K562 (cell line): Measurements from ENCODE around the gene PHKB. TPM values are rescaled to one million over a fixed set of nuclear protein-coding genes. Genes with fewer than 3 reads are reported as not detected.

ENCODE experiments used
- BMI1 ChIP-seq: fragments of 150-350 bp; IDR thresholded peaks from 2 replicates; pipeline ENCODE4 v1.6.1; 2014; ENCODE audit warnings: low read length
- CC2D1A ChIP-seq: fragments of 450-650 bp; IDR thresholded peaks from 2 replicates; pipeline ENCODE4 v1.6.1; 2017; ENCODE audit warnings: mild to moderate bottlenecking
- HMG20B ChIP-seq: fragments of 250-450 bp; sonication (Bioruptor Pico); IDR thresholded peaks from 2 replicates; pipeline ENCODE4 v1.5.0; 2021; ENCODE audit warnings: mild to moderate bottlenecking
- HNRNPK ChIP-seq: fragments of 200-400 bp; formaldehyde crosslinking; IDR thresholded peaks from one replicate; pipeline ENCODE4 v1.6.1; 2018; ENCODE audit warnings: mild to moderate bottlenecking, low read depth, low read length; ENCODE audit not compliant: poor library complexity, severe bottlenecking
- JUND ChIP-seq, 2 experiments: IDR thresholded peaks; 2 replicates in 1 of 2; 3 replicates in 1 of 2; pipeline ENCODE4 v1.6.1; 2011; ENCODE audit warnings: borderline replicate concordance in 2 of 2, low read depth in 2 of 2, low read length in 2 of 2, improper control_type of control experiment in 1 of 2, missing biosample characterization in 1 of 2, missing genetic modification characterization in 1 of 2, missing genetic modification reagents in 1 of 2
- KLF10 ChIP-seq: fragments of 250-450 bp; sonication (Bioruptor Pico); IDR thresholded peaks from 2 replicates; pipeline ENCODE4 v1.6.1; 2021; ENCODE audit warnings: matching md5 sums
- KLF16 ChIP-seq: IDR thresholded peaks from 2 replicates; pipeline ENCODE4 v1.6.1; 2016; ENCODE audit warnings: antibody characterized with exemption
- SIRT6 ChIP-seq: IDR thresholded peaks from one replicate; pipeline ENCODE4 v1.6.1; 2012; ENCODE audit warnings: low read depth, mild to moderate bottlenecking, control low read depth, inconsistent platforms, low read length, moderate library complexity
- TCF3 ChIP-seq: sonication (generic); formaldehyde crosslinking; IDR thresholded peaks from 2 replicates; pipeline ENCODE4 v1.4.0; 2020; ENCODE audit warnings: mild to moderate bottlenecking, missing genetic modification reagents
- TEAD4 ChIP-seq, 2 experiments: sonication (generic) in 1 of 2; formaldehyde crosslinking in 1 of 2; IDR thresholded peaks; 2 replicates each; pipeline versions ENCODE4 v1.6.1 to v1.8.0; 2012 to 2022; ENCODE audit warnings: borderline replicate concordance in 1 of 2, inconsistent platforms in 1 of 2, low read length in 1 of 2, mild to moderate bottlenecking in 1 of 2, missing genetic modification reagents in 1 of 2
- ZC3H11A ChIP-seq: IDR thresholded peaks from 2 replicates; pipeline ENCODE4 v1.6.1; 2012; ENCODE audit warnings: low read depth, low read length, improper control_type of control experiment
- ZEB2 ChIP-seq: fragments of 450-650 bp; IDR thresholded peaks from 2 replicates; pipeline ENCODE4 v1.6.1; 2016
- ZNF174 ChIP-seq: fragments of 250-450 bp; sonication (Bioruptor Pico); IDR thresholded peaks from 2 replicates; pipeline ENCODE4 v1.4.0; 2020; ENCODE audit warnings: mild to moderate bottlenecking
- ZNF644 ChIP-seq: fragments of 200-800 bp; sonication (Bioruptor generic); IDR thresholded peaks from 2 replicates; pipeline ENCODE4 v1.6.1; 2016; ENCODE audit warnings: low read depth, missing genetic modification characterization, missing compliant biosample characterization
- polyA plus RNA-seq, 8 experiments: library from polyadenylated mRNA; depleted of rRNA in 4 of 8; stranded (reverse) in 5 of 8; unstranded in 3 of 8; fragments of >200 nt; fragmentation: Nextera tagmentation in 2 of 8; fragmentation: Illumina TruSeq in 1 of 8; extraction: Ambion mirVana in 2 of 8; extraction: Trizol in 1 of 8; gene quantifications; 2 replicates each; pipeline versions ENCODE4 v1.2.1 to v1.2.3, GENCODE V29; 2011 to 2014; ENCODE audit warnings: inconsistent platforms in 1 of 8, missing spikeins in 1 of 8
- total RNA-seq, 7 experiments: library from RNA; depleted of rRNA in 6 of 7; stranded (reverse); fragments of >200 nt in 6 of 7; fragmentation: Illumina TruSeq in 2 of 7; extraction: Trizol in 2 of 7; gene quantifications; 2 replicates each; pipeline versions ENCODE4 v1.2.1 to v1.2.3, GENCODE V29; 2011 to 2021; ENCODE audit warnings: low replicate concordance in 1 of 7
- TF ChIP-seq, protein P1 (sequence below): IDR thresholded peaks from 2 replicates; pipeline ENCODE4 v1.6.1; 2012; ENCODE audit warnings: low read depth, low read length, improper control_type of control experiment, borderline replicate concordance
- TF ChIP-seq, protein P2 (sequence below): sonication (generic); formaldehyde crosslinking; IDR thresholded peaks from 2 replicates; pipeline ENCODE4 v1.9.0; 2022; ENCODE audit warnings: mild to moderate bottlenecking, missing genetic modification reagents
- TF ChIP-seq, protein P3 (sequence below): sonication (generic); formaldehyde crosslinking; IDR thresholded peaks from 2 replicates; pipeline ENCODE4 v1.8.0; 2022; ENCODE audit warnings: missing genetic modification reagents, mild to moderate bottlenecking, borderline replicate concordance
- TF ChIP-seq, protein P4 (sequence below): fragments of 250-450 bp; sonication (Bioruptor Pico); IDR thresholded peaks from 2 replicates; pipeline ENCODE4 v1.5.0; 2021; ENCODE audit warnings: mild to moderate bottlenecking, moderate library complexity
- TF ChIP-seq, protein P5 (sequence below): fragments of 250-450 bp; sonication (Bioruptor Pico); IDR thresholded peaks from 2 replicates; pipeline ENCODE4 v1.5.0; 2020; ENCODE audit warnings: mild to moderate bottlenecking, borderline replicate concordance

PHKB gene
- total and polyA plus RNA-seq, 9 of the 15 experiments (the other 6 are each of a cell fraction or from before 2014, with no cell fraction given) = 24.7 to 92.3 (median 67.0) TPM

DNA sequence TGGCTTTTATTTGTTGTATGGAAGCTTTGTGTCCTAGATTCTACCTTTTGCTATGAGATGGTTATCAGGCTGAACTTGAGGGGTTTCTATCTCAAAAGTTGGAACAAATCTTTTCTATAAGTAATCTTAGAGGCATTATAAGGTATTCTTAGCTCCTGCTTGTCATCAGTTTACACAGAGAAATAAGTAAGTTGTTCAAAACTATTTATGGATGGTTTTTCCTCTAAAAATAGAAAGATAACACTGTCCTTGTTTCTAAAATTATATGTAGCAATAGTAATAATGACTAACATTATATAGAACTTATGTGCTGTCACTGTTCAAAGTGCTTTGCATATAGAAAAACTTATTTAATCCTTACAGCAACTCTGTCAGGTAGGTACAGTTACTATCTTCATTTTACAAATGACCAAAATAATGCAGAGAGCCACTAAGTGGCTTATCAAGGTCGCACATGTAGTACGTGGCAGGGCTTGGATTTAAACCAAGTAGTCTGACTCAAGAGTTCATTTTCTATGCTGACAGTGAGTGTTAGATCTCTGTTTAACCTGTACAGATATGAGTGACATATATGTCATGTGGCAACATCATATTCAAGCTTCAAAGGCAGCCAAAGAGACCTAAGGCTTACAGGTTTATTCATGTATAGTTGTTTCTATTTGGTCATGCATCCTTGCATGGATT lies 59.0 kb downstream of the PHKB start (continued):
- TF ChIP-seq HNRNPK = no peak
- TF ChIP-seq, protein P1, sequence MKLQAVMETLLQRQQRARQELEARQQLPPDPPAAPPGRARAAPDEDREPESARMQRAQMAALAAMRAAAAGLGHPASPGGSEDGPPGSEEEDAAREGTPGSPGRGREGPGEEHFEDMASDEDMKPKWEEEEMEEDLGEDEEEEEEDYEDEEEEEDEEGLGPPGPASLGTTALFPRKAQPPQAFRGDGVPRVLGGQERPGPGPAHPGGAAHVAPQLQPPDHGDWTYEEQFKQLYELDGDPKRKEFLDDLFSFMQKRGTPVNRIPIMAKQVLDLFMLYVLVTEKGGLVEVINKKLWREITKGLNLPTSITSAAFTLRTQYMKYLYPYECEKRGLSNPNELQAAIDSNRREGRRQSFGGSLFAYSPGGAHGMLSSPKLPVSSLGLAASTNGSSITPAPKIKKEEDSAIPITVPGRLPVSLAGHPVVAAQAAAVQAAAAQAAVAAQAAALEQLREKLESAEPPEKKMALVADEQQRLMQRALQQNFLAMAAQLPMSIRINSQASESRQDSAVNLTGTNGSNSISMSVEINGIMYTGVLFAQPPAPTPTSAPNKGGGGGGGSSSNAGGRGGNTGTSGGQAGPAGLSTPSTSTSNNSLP = peak; percentile 23; the same call in 1 of the 2 replicates
- no peak for TF ChIP-seq ZNF644
- TF ChIP-seq TCF3 (CRISPR knock-in tag) = peak; percentile 88
- no peak for TF ChIP-seq BMI1
- TF ChIP-seq ZC3H11A = no peak
- no peak for TF ChIP-seq ZNF174 (CRISPR knock-in tag)
- TF ChIP-seq, protein P2, sequence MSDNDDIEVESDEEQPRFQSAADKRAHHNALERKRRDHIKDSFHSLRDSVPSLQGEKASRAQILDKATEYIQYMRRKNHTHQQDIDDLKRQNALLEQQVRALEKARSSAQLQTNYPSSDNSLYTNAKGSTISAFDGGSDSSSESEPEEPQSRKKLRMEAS (CRISPR knock-in tag) = no peak
- TF ChIP-seq, protein P3, sequence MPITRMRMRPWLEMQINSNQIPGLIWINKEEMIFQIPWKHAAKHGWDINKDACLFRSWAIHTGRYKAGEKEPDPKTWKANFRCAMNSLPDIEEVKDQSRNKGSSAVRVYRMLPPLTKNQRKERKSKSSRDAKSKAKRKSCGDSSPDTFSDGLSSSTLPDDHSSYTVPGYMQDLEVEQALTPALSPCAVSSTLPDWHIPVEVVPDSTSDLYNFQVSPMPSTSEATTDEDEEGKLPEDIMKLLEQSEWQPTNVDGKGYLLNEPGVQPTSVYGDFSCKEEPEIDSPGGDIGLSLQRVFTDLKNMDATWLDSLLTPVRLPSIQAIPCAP = no peak
- no peak for TF ChIP-seq ZEB2
- peak; percentile 59; the same call in 1 of the 2 replicates for TF ChIP-seq JUND (IDR thresholded peaks at IDR 0.05; ENCODE audit: borderline replicate concordance, low read depth, low read length)
- TF ChIP-seq JUND (tag; IDR thresholded peaks at IDR 0.05; ENCODE audit: borderline replicate concordance, low read depth, low read length) = peak; percentile 50; the same call in 1 of the 3 replicates
- TF ChIP-seq KLF16 = peak; percentile 53; the same call in 1 of the 2 replicates
- no peak for TF ChIP-seq SIRT6
- no peak for TF ChIP-seq HMG20B (CRISPR knock-in tag)
- peak; percentile 86 for TF ChIP-seq TEAD4 (IDR thresholded peaks at IDR 0.05; ENCODE audit: low read length)
- TF ChIP-seq TEAD4 (CRISPR knock-in tag; IDR thresholded peaks at IDR 0.05; ENCODE audit: borderline replicate concordance) = no peak
- TF ChIP-seq, protein P4, sequence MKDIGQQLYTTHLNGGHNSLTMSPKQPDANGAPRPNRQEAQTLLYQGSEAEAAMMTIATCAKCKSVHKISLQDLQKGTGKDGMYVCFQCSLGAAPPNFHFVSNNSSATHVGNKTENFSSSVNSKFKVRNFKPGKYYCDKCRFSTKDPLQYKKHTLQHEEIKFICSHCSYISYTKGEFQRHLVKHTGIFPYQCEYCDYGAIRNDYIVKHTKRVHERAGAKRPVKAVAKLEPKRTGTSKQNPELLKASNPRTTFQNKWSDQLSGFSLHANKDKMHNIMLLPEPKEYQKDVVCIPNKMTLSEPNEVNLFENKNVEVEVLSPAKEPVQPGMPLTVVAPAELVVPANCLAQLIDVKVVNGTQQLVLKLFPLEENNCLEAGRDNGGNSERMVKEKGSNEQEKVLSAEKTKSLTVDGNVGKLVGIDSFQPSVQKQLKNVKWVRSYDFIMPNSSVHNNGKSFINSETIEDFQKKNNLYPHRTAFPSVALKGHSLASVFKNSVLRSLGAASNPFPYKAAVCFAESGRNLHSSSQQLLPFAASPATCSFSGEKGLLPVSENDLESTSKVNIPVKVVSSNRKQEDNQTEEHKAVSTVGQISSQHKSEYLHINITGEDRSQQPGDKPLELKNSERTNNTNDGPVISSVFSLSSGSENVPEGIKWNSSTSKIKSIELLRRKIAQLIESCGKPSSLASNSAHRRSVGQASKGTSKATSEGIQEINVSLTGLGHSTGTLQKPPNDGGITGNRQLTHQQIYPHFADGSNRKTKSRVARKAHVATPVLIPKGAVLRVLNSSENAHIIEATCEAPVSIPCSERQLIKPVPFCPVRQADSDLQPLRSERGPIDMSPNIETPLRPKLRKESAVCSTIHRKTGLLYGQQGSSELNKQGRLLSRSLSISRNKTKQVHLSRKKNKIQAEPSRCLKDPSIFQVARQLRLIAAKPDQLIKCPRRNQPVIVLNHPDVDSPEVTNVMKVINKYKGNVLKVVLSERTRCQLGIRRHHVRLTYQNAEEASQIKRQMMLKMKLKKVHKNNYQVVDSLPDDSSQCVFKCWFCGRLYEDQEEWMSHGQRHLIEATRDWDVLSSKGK = no peak
- TF ChIP-seq KLF10 (CRISPR knock-in tag) = no peak
- peak; percentile 17; the same call in 1 of the 2 replicates for TF ChIP-seq CC2D1A
- TF ChIP-seq, protein P5, sequence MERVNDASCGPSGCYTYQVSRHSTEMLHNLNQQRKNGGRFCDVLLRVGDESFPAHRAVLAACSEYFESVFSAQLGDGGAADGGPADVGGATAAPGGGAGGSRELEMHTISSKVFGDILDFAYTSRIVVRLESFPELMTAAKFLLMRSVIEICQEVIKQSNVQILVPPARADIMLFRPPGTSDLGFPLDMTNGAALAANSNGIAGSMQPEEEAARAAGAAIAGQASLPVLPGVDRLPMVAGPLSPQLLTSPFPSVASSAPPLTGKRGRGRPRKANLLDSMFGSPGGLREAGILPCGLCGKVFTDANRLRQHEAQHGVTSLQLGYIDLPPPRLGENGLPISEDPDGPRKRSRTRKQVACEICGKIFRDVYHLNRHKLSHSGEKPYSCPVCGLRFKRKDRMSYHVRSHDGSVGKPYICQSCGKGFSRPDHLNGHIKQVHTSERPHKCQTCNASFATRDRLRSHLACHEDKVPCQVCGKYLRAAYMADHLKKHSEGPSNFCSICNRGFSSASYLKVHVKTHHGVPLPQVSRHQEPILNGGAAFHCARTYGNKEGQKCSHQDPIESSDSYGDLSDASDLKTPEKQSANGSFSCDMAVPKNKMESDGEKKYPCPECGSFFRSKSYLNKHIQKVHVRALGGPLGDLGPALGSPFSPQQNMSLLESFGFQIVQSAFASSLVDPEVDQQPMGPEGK = no peak
